HG03521 (cell line): Measurements from ENCODE around the gene CCDC117.

Source experiments
- ATAC-seq: cut with Tn5 transposase; IDR thresholded peaks from one replicate; pipeline ENCODE4 v1.9.1; 2021; ENCODE audit warnings: mild to moderate bottlenecking, moderate library complexity; ENCODE audit not compliant: unreplicated experiment

CCDC117 gene

GRCh38 chr22:28768701-28769393 is 3.6 kb upstream of the CCDC117 start:
- ATAC-seq = no peak

GRCh38 chr22:28769394-28770085 is 3.0 kb upstream of the CCDC117 start:
- no peak for ATAC-seq

GRCh38 chr22:28771195-28771791 is 1.2 kb upstream of the CCDC117 start:
- ATAC-seq = no peak

DNA sequence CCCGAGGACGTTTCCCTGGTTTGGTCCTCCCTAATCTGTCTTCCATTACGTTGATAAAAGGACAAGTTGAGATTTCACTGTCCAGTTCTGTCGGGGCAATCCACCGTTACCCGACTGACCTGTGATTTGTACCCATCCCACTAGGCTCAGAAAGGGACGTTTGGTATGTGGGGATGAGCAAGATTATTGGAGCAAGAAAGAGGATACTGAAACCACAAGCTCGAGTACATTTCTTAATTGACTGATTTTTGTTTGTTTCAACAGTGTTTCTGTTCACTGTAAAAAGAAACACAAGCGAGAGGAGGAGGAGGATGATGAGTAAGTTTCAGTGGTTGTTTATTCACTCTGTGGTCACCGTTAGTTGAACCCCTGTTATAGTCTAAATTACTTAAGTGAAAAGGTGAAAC is 969 bp downstream of the CCDC117 start:
- peak; percentile 13 for ATAC-seq

GRCh38 chr22:28774378-28774777 is 1.9 kb downstream of the CCDC117 start:
- no peak for ATAC-seq

GRCh38 chr22:28779833-28780232 is 7.3 kb downstream of the CCDC117 start:
- no peak for ATAC-seq

DNA sequence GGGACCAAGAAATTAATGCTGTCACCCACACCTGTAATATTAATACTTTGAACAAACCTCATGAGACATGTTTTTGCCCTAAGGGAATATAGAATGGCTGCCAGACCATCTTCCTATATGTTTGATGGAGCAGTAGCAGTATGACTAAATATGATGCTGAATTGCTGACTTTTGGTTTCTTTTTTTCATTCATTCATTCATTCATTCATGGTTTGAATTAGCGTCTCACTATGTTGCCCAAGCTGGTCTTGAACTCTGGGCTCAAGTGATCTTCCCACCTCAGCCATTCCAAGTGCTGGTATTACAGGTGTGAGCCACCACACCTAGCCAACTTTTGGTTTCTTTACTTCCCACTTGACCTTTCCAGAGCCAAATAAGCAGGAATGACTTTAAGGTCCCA is 7.8 kb downstream of the CCDC117 start:
- no peak for ATAC-seq

DNA sequence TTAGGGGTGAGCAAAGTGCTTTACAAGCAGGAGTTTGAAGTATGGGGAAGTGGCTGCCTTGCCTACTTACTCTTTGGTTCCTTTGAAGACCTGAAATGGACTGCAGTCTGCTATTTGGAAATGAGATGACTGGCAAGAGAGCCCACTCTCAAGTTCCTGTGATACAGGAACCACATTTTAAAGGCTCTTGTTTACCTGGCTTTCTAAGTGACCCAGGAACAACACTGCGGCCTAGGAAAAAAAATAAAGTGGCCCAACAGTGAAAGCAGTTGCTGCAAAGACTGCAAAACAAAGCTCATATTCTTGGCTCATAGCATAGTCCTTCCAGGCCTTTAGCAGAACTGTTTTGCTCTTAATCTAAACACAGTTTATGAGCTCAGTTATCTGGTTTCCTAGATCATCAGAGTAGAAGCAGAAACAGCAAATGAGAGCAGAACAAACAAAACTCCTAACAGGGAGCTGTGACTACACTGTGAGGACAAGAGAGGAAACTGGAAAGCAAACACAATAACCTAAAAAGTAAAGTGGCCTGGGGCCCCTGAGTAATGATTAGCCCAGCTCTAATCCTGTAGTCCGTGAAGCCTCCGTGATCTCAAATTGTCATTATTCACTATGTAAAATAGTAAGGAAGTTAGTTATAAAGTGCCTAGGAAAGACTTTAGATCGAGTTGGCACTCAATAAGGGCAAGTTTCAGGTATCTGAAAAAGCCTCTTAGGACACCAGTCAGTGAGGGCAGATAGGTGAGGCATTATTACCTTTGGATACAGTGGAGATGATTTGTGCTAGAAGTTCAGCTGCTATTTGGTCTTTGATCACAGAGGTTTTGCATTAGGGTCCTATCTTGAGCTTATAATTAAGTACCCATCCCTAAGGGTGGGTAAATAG is 11.5 kb downstream of the CCDC117 start:
- ATAC-seq = no peak

- no peak for ATAC-seq
Measured at GRCh38 chr22:28788601-28789000, 16.1 kb downstream of the CCDC117 start.

- no peak for ATAC-seq
Measured at GRCh38 chr22:28791124-28791523, 18.6 kb downstream of the CCDC117 start.

DNA sequence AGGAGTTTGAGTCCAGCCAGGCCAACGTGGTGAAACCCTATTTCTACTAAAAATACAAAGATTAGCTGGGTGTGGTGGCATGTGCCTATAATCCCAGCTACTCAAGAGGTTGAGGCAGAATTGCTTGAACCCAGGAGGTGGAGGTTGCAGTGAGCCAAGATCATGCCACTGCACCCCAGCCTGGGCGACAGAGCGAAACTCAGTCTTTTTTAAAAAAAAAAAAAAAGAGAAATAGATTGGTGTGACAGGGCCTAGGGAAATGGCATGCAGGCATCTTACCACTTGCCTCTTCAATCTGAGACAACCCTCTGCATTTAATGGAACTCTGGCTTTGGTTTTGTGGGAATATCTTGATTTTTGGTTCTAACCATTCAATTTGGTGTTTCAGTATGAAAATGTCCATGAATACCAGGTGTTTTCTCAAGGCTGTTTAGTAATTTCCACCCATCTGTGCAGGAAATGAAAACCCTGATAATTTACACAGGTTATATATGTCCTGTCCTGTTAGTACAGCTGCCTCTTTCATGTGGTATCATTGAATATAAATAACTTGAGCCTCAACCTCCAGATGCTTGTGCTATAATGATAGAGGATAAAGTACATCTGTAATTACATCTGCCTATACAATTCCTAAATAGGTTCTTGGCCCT is 19.5 kb downstream of the CCDC117 start:
- ATAC-seq = peak; percentile 51

- ATAC-seq = peak; percentile 26
Measured at GRCh38 chr22:28792491-28793383, 20.2 kb downstream of the CCDC117 start.

DNA sequence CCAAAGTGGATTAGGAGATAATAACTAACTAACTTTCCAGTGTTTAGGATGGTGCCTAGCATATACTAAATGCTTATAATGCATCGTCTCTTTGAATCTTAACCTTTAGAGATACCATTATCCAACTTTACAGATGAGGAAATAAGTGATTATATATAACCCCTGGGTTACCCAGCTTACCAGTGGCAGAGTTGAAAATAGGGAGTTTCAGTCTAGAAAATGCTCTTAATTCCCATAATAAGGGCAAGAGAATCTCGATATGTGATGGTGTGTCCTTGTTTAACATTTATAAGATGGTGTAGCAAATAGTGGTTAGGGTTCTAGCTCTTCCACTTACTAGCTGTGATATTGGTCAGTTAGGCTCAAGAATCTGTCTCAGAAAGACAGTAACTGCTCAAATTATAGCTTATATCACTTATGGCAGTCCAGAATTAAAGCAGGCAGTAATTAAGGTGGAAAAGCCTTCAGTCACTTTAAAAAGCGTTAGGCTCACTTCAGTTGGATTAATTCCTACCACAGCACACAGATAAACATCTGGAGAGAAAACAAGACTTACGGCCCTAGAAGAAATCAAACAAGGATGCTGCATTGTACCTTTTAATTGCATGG is 21.6 kb downstream of the CCDC117 start:
- no peak for ATAC-seq

GRCh38 chr22:28795071-28795693 is 22.7 kb downstream of the CCDC117 start:
- ATAC-seq = no peak

DNA sequence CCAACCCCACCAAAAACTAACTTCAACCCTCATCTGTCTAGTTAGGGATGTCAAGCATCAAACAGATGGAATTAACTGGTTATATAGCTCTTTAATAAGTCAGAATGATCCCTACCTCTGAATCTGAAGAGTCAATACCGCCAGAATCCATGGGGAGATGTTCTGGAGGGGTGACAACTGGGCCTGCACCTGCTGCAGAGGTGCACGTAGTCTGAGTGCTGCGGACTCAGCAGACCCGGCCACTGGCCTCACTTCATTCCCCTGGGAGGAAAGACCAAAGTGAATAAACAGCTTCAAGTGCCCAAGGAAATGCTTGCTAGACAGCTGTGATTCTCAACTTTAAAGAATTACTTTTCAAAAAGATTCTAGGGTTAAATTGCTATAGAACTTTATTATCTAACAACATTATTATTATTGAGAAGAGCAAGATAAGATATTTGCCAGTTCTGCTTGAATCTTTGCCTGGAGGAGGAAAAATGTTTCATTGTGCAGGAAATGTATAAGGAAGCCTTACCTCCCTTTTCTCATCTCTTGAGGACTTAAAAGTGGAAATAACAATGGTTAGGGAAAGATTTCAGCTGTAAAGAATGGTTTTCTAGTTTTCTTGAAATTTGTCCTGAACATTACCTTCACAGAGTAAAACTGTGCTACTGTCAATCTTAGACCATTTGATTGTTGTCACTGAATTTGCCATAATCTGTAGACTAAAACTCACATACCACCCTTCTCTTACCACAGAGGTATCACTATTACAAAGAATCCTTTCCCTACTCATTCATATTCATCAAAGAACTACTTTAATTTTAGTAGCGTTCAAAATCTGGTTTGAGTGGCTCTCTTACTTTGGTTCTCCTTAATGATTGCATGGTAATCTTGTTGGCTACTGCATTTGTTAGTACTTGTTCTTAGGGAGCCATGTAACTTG is 23.7 kb downstream of the CCDC117 start:
- ATAC-seq = no peak

DNA sequence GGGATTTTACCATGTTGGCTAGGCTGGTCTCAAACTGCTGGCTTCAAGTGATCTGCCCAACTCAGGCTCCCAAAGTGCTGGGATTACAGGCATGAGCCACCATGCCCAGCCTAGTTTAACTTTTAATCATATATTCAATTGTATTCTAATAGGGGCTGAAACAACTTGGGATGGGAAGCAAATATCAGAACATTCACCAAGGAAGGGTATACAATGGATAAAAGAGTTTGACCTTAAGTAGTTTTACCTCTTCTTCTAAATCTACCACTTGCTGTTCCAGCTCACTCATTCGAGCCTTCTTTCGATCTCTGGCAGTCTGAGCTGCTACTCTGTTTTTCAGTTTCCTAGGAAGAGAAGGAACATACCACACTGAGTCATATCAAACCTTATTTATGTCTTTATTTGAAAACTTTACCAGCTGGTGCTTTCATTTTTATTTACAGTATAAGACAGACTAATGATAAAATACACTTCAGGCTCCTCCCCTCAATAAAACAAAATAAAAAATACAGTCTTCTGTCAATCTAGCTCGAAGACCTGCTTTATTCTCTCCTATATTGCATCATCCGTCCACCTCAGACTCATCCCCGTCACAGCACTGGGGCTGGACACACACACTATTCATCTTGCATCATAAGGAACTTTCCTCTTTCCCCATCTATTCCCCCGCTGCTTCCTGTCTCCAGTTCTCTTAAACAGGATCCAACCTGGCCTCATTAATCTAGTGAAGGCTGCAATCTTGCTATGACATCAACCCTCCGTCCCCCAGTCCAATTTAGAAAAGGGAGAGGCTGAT is 26.5 kb downstream of the CCDC117 start:
- no peak for ATAC-seq
